ENCODE results near the gene SIGLEC5. TPM values are rescaled to one million over a fixed set of nuclear protein-coding genes. Genes with fewer than 3 reads are reported as not detected.

The SIGLEC5 gene
- total and polyA plus RNA-seq, 2 of the 13 experiments (the other 11 are each of a cell fraction or from before 2014, with no cell fraction given), result not detected

DNA sequence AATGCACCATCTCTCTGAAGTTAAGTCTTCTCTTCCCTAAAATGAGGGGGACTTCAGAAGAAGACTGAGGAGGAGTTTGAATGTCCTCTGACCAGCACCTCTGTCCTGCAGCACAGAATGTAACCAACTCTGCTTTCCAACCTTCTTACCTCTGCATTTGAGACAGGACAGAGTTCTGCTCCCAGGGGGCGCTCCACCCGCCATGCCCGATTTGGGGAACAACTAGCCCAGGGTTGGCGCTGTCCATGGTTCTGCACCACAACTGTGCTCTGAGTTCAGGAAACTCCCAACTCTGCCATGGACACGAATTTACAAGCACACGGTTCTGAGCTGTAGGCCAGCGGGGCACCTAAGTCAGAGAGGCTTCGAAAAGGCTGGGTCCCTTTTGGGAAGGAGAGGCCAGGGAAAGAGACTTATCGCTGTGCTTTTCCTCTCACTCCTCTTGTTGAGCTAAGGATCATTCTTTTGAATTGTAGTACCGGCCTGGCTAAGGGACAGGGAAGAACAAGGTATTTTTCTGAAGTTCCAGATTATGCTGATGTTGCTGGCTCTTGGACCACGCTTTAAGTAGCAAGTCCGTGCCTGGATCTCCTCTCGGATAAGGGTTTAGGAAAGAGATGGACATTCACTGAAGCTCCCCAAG, 22.2 kb downstream of the SIGLEC5 start (continued):
- TF ChIP-seq ZBTB20 (CRISPR knock-in tag; IDR thresholded peaks at IDR 0.05; ENCODE audit: borderline replicate concordance, low read depth) (peak; percentile 63; the same call in 1 of the 2 replicates), NPAS2 (CRISPR knock-in tag; IDR thresholded peaks at IDR 0.05; ENCODE audit: borderline replicate concordance) (no peak), RNF2 (conservative IDR thresholded peaks at IDR 0.05; ENCODE audit: low read depth) (no peak), DR1 (CRISPR knock-in tag; IDR thresholded peaks at IDR 0.05) (peak; percentile 49; the same call in 1 of the 2 replicates), ZNF616 (CRISPR knock-in tag; IDR thresholded peaks at IDR 0.05; ENCODE audit: low read depth) (peak; percentile 88; the same call in 1 of the 2 replicates), TBP (CRISPR knock-in tag; IDR thresholded peaks at IDR 0.05) (no peak), FOXA3 (CRISPR knock-in tag; IDR thresholded peaks at IDR 0.05) (peak; percentile 62), GATA4 (IDR thresholded peaks at IDR 0.05; ENCODE audit: borderline replicate concordance, low read depth) (no peak), ZNF556 (CRISPR knock-in tag; IDR thresholded peaks at IDR 0.05; ENCODE audit: borderline replicate concordance) (0 out of 2 replicates have a peak, but pooled peaks have one; percentile 62), ZNF343 (CRISPR knock-in tag; IDR thresholded peaks at IDR 0.05) (0 out of 2 replicates have a peak, but pooled peaks have one; percentile 50)
- TF ChIP-seq, protein P1, sequence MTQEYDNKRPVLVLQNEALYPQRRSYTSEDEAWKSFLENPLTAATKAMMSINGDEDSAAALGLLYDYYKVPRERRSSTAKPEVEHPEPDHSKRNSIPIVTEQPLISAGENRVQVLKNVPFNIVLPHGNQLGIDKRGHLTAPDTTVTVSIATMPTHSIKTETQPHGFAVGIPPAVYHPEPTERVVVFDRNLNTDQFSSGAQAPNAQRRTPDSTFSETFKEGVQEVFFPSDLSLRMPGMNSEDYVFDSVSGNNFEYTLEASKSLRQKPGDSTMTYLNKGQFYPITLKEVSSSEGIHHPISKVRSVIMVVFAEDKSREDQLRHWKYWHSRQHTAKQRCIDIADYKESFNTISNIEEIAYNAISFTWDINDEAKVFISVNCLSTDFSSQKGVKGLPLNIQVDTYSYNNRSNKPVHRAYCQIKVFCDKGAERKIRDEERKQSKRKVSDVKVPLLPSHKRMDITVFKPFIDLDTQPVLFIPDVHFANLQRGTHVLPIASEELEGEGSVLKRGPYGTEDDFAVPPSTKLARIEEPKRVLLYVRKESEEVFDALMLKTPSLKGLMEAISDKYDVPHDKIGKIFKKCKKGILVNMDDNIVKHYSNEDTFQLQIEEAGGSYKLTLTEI (CRISPR knock-in tag; conservative IDR thresholded peaks at IDR 0.05), result no peak
- TF ChIP-seq, protein P2, sequence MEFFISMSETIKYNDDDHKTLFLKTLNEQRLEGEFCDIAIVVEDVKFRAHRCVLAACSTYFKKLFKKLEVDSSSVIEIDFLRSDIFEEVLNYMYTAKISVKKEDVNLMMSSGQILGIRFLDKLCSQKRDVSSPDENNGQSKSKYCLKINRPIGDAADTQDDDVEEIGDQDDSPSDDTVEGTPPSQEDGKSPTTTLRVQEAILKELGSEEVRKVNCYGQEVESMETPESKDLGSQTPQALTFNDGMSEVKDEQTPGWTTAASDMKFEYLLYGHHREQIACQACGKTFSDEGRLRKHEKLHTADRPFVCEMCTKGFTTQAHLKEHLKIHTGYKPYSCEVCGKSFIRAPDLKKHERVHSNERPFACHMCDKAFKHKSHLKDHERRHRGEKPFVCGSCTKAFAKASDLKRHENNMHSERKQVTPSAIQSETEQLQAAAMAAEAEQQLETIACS (CRISPR knock-in tag; IDR thresholded peaks at IDR 0.05), result no peak
- TF ChIP-seq, protein P3, sequence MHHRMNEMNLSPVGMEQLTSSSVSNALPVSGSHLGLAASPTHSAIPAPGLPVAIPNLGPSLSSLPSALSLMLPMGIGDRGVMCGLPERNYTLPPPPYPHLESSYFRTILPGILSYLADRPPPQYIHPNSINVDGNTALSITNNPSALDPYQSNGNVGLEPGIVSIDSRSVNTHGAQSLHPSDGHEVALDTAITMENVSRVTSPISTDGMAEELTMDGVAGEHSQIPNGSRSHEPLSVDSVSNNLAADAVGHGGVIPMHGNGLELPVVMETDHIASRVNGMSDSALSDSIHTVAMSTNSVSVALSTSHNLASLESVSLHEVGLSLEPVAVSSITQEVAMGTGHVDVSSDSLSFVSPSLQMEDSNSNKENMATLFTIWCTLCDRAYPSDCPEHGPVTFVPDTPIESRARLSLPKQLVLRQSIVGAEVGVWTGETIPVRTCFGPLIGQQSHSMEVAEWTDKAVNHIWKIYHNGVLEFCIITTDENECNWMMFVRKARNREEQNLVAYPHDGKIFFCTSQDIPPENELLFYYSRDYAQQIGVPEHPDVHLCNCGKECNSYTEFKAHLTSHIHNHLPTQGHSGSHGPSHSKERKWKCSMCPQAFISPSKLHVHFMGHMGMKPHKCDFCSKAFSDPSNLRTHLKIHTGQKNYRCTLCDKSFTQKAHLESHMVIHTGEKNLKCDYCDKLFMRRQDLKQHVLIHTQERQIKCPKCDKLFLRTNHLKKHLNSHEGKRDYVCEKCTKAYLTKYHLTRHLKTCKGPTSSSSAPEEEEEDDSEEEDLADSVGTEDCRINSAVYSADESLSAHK (CRISPR knock-in tag; IDR thresholded peaks at IDR 0.05; ENCODE audit: borderline replicate concordance), result peak; percentile 94
- TF ChIP-seq, protein P4, sequence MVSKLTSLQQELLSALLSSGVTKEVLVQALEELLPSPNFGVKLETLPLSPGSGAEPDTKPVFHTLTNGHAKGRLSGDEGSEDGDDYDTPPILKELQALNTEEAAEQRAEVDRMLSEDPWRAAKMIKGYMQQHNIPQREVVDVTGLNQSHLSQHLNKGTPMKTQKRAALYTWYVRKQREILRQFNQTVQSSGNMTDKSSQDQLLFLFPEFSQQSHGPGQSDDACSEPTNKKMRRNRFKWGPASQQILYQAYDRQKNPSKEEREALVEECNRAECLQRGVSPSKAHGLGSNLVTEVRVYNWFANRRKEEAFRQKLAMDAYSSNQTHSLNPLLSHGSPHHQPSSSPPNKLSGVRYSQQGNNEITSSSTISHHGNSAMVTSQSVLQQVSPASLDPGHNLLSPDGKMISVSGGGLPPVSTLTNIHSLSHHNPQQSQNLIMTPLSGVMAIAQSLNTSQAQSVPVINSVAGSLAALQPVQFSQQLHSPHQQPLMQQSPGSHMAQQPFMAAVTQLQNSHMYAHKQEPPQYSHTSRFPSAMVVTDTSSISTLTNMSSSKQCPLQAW (CRISPR knock-in tag; IDR thresholded peaks at IDR 0.05), result peak; percentile 51; the same call in 1 of the 2 replicates
- TF ChIP-seq, protein P5, sequence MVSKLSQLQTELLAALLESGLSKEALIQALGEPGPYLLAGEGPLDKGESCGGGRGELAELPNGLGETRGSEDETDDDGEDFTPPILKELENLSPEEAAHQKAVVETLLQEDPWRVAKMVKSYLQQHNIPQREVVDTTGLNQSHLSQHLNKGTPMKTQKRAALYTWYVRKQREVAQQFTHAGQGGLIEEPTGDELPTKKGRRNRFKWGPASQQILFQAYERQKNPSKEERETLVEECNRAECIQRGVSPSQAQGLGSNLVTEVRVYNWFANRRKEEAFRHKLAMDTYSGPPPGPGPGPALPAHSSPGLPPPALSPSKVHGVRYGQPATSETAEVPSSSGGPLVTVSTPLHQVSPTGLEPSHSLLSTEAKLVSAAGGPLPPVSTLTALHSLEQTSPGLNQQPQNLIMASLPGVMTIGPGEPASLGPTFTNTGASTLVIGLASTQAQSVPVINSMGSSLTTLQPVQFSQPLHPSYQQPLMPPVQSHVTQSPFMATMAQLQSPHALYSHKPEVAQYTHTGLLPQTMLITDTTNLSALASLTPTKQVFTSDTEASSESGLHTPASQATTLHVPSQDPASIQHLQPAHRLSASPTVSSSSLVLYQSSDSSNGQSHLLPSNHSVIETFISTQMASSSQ (IDR thresholded peaks at IDR 0.05; ENCODE audit: low read depth), result no peak
- TF ChIP-seq, protein P5 (CRISPR knock-in tag; IDR thresholded peaks at IDR 0.05; ENCODE audit: borderline replicate concordance), result no peak
